ENCODE data around the gene TEX12. TPM values are rescaled to one million over a fixed set of nuclear protein-coding genes. Genes with fewer than 3 reads are reported as not detected.
A peak's percentile ranks its signal among the peaks of the same experiment; 100 is the strongest.

The TEX12 gene
- total RNA-seq, 4 donors from 2014 or later = 1.3 to 1.7 TPM; not detected in 2

- intact Hi-C loops (cut with DNase I; ENCODE audit: low total_unique reads) = no loop called here
- DNase-seq = no peak
- H3K9me3 ChIP-seq = no peaks in the 10 kb centered on the region
- no peaks in the 10 kb centered on the region for H3K4me1 ChIP-seq
- H3K36me3 ChIP-seq = no peaks in the 10 kb centered on the region
- no peaks in the 10 kb centered on the region for H3K27me3 ChIP-seq
- H3K4me3 ChIP-seq = no peak overlapping the region
- TF ChIP-seq POLR2A (IDR thresholded peaks at IDR 0.05) = no peak
- no peak for TF ChIP-seq CTCF (IDR thresholded peaks at IDR 0.05)
- no peak overlapping the region for H3K27ac ChIP-seq
Measured at GRCh38 chr11:112166562-112166961, 610 bp upstream of the TEX12 start.

GRCh38 chr11:112172362-112172994 is 5.3 kb downstream of the TEX12 start:
- no peak for TF ChIP-seq POLR2A (IDR thresholded peaks at IDR 0.05)
- TF ChIP-seq CTCF (IDR thresholded peaks at IDR 0.05) = no peak
- Histone ChIP-seq H3K4me1 (no peaks in the 10 kb centered on the region), H3K36me3 (no peaks in the 10 kb centered on the region), H3K27ac (no peak overlapping the region), H3K4me3 (no peak overlapping the region), H3K27me3 (no peaks in the 10 kb centered on the region), H3K9me3 (no peaks in the 10 kb centered on the region)
- intact Hi-C loops (cut with DNase I; ENCODE audit: low total_unique reads) = no loop called here
- no peak for DNase-seq

- no peak for DNase-seq
- no peak for TF ChIP-seq CTCF (IDR thresholded peaks at IDR 0.05)
- intact Hi-C loops (cut with DNase I; ENCODE audit: low total_unique reads) = no loop called here
- Histone ChIP-seq H3K36me3 (no peaks in the 10 kb centered on the region), H3K4me1 (no peaks in the 10 kb centered on the region), H3K27me3 (no peaks in the 10 kb centered on the region), H3K27ac (no peak overlapping the region), H3K4me3 (no peak overlapping the region), H3K9me3 (no peaks in the 10 kb centered on the region)
Measured at GRCh38 chr11:112173152-112173551, 6.0 kb downstream of the TEX12 start.

GRCh38 chr11:112174789-112175598 is 7.8 kb downstream of the TEX12 start, which contains the start of gene BCO2:
Gene BCO2 (plus strand): TSS chr11:112175512. CDS start chr11:112175602, 90 bp downstream.
- intact Hi-C loops (cut with DNase I; ENCODE audit: low total_unique reads) = no loop called here

More at GRCh38 chr11:112174789-112175598, 7.8 kb downstream of the TEX12 start, which contains the start of gene BCO2:
- no peaks in the 10 kb centered on the region for H3K9me3 ChIP-seq
- H3K27me3 ChIP-seq = no peaks in the 10 kb centered on the region
- no peaks in the 10 kb centered on the region for H3K4me1 ChIP-seq
- peak in 1 of 2 donors; percentile 16 for TF ChIP-seq POLR2A (IDR thresholded peaks at IDR 0.05)
- TF ChIP-seq CTCF (IDR thresholded peaks at IDR 0.05) = peak; percentile 59 to 82 (median 76)
- H3K27ac ChIP-seq = peak within 1 kb of the TSS; percentile 69 to 75
- peak within 1 kb of the TSS; percentile 15 to 16 for H3K4me3 ChIP-seq
- no peaks in the 10 kb centered on the region for H3K36me3 ChIP-seq
- DNase-seq = peak; percentile 86 to 87

Measured in uterus (tissue), 4 donors.